ENCODE results near the gene PIH1D1.

GRCh38 chr19:49448432-49448786, 3.2 kb downstream of the PIH1D1 start:
- TF ChIP-seq CTCF (IDR thresholded peaks at IDR 0.05): no peak
- no peak for TF ChIP-seq POLR2A (IDR thresholded peaks at IDR 0.05)
